ENCODE data around the gene SLC35E1.
"Not testable (repeated sequence)": the region's sequence is repeated elsewhere in the genome, so short reads cannot be mapped to it uniquely, and the experiment has no call there.

Gene SLC35E1

GRCh38 chr19:16561382-16561781, 10.8 kb downstream of the SLC35E1 start:
- no peak for TF ChIP-seq SPI1 (IDR thresholded peaks at IDR 0.05; ENCODE audit: borderline replicate concordance, low read depth)
- no peak for TF ChIP-seq POLR2AphosphoS5 (IDR thresholded peaks at IDR 0.05; ENCODE audit: low read depth)
- no peak for TF ChIP-seq REST (IDR thresholded peaks at IDR 0.05; ENCODE audit: insufficient replicate concordance, low read depth)
- no peak for TF ChIP-seq GABPA (IDR thresholded peaks at IDR 0.05; ENCODE audit: low read depth)
- no peak for TF ChIP-seq CTCF (IDR thresholded peaks at IDR 0.05; ENCODE audit: insufficient read depth, low read length)
- Histone ChIP-seq H3K4me3 (replicated peaks; ENCODE audit: insufficient read depth, low read length) (no peak overlapping the region), H3K27ac (replicated peaks) (no peak overlapping the region), H3K27me3 (ENCODE audit: insufficient read depth, poor library complexity, severe bottlenecking) (no peaks in the 10 kb centered on the region)
- DNase-seq (ENCODE audit: low read depth in 1 of 2, low spot score in 1 of 2) = no peak

GRCh38 chr19:16559780-16560276, 12.4 kb downstream of the SLC35E1 start:
- Histone ChIP-seq H3K27me3 (ENCODE audit: insufficient read depth, poor library complexity, severe bottlenecking) (no peaks in the 10 kb centered on the region), H3K4me3 (replicated peaks; ENCODE audit: insufficient read depth, low read length) (no peak overlapping the region), H3K27ac (replicated peaks) (no peak overlapping the region)
- no peak for DNase-seq (ENCODE audit: low read depth in 1 of 2, low spot score in 1 of 2)
- TF ChIP-seq GABPA (IDR thresholded peaks at IDR 0.05; ENCODE audit: low read depth) = no peak
- TF ChIP-seq REST (IDR thresholded peaks at IDR 0.05; ENCODE audit: insufficient replicate concordance, low read depth) = no peak
- no peak for TF ChIP-seq CTCF (IDR thresholded peaks at IDR 0.05; ENCODE audit: insufficient read depth, low read length)
- no peak for TF ChIP-seq POLR2AphosphoS5 (IDR thresholded peaks at IDR 0.05; ENCODE audit: low read depth)

GRCh38 chr19:16554776-16555175, 17.4 kb downstream of the SLC35E1 start:
- Histone ChIP-seq H3K27ac (replicated peaks) (no peak overlapping the region), H3K27me3 (ENCODE audit: insufficient read depth, poor library complexity, severe bottlenecking) (no peaks in the 10 kb centered on the region), H3K4me3 (replicated peaks; ENCODE audit: insufficient read depth, low read length) (no peak overlapping the region)
- no peak for TF ChIP-seq CTCF (IDR thresholded peaks at IDR 0.05; ENCODE audit: insufficient read depth, low read length)
- TF ChIP-seq POLR2AphosphoS5 (IDR thresholded peaks at IDR 0.05; ENCODE audit: low read depth) = no peak
- TF ChIP-seq REST (IDR thresholded peaks at IDR 0.05; ENCODE audit: insufficient replicate concordance, low read depth) = no peak
- no peak for DNase-seq (ENCODE audit: low read depth in 1 of 2, low spot score in 1 of 2)

- not testable (repeated sequence) for H3K4me3 ChIP-seq (replicated peaks; ENCODE audit: insufficient read depth, low read length); H3K27ac ChIP-seq (replicated peaks); DNase-seq (ENCODE audit: low read depth in 1 of 2, low spot score in 1 of 2); H3K27me3 ChIP-seq (ENCODE audit: insufficient read depth, poor library complexity, severe bottlenecking)
Measured at GRCh38 chr19:16551902-16552301, 20.3 kb downstream of the SLC35E1 start.
